HCT116 (cell line): Measurements from ENCODE around the gene SOX18.
"Not testable (repeated sequence)": the region's sequence is repeated elsewhere in the genome, so short reads cannot be mapped to it uniquely, and the experiment has no call there.

Experiments
- EZH2 ChIP-seq: fragments of 200-600 bp; sonication (generic); IDR thresholded peaks from 2 replicates; pipeline ENCODE4 v1.6.1; 2017; ENCODE audit warnings: antibody characterized with exemption, mixed run types
- EZH2phosphoT487 ChIP-seq: fragments of 200-600 bp; IDR thresholded peaks from 2 replicates; pipeline ENCODE4 v1.6.1; 2018; ENCODE audit warnings: antibody characterized with exemption, borderline replicate concordance
- POLR2A ChIP-seq: IDR thresholded peaks from 2 replicates; pipeline ENCODE4 v1.7.0; 2011; ENCODE audit warnings: borderline replicate concordance; ENCODE audit not compliant: insufficient read depth, insufficient read length; ENCODE audit errors: extremely low read depth
- TF ChIP-seq, protein P1 (sequence below), 3 experiments: fragments of 200-600 bp in 1 of 3; sonication (generic) in 1 of 3; IDR thresholded peaks in 2 of 3; conservative IDR thresholded peaks in 1 of 3; 2 replicates each; pipeline ENCODE4 v1.5.1; 2012 to 2017; ENCODE audit warnings: low read depth in 2 of 3, low read length in 2 of 3, antibody characterized with exemption in 1 of 3, borderline replicate concordance in 1 of 3, control low read depth in 1 of 3, mild to moderate bottlenecking in 1 of 3, mixed read lengths in 1 of 3, mixed run types in 1 of 3, moderate library complexity in 1 of 3; ENCODE audit not compliant: insufficient read depth in 1 of 3

DNA sequence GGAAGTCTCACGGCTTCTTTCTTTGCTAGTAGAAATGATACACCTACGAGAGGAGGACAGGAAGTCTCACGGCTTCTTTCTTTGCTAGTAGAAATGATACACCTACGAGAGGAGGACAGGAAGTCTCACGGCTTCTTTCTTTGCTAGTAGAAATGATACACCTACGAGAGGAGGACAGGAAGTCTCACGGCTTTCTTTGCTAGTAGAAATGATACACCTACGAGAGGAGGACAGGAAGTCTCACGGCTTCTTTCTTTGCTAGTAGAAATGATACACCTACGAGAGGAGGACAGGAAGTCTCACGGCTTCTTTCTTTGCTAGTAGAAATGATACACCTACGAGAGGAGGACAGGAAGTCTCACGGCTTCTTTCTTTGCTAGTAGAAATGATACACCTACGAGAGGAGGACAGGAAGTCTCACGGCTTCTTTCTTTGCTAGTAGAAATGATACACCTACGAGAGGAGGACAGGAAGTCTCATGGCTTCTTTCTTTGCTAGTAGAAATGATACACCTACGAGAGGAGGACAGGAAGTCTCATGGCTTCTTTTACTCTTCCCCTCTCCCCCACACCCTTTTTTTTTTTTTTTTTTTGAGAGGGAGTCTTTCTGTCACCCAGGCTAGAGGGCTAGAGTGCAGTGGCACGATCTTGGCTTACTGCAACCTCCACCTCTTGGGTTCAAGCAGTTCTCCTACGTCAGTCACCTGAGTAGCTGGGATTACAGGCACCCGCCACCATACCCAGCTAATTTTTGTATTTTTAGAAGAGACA lies 36.9 kb downstream of the SOX18 start:
- not testable (repeated sequence) for TF ChIP-seq EZH2, POLR2A, EZH2phosphoT487
- TF ChIP-seq, protein P1, sequence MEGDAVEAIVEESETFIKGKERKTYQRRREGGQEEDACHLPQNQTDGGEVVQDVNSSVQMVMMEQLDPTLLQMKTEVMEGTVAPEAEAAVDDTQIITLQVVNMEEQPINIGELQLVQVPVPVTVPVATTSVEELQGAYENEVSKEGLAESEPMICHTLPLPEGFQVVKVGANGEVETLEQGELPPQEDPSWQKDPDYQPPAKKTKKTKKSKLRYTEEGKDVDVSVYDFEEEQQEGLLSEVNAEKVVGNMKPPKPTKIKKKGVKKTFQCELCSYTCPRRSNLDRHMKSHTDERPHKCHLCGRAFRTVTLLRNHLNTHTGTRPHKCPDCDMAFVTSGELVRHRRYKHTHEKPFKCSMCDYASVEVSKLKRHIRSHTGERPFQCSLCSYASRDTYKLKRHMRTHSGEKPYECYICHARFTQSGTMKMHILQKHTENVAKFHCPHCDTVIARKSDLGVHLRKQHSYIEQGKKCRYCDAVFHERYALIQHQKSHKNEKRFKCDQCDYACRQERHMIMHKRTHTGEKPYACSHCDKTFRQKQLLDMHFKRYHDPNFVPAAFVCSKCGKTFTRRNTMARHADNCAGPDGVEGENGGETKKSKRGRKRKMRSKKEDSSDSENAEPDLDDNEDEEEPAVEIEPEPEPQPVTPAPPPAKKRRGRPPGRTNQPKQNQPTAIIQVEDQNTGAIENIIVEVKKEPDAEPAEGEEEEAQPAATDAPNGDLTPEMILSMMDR (IDR thresholded peaks at IDR 0.05 in 2 of 3, conservative IDR thresholded peaks at IDR 0.05 in 1 of 3; ENCODE audit: borderline replicate concordance in 1 of 3, insufficient read depth in 1 of 3, low read depth in 2 of 3, low read length in 2 of 3): not testable (repeated sequence)
